Right lobe of liver (tissue), 6 donors: ENCODE measurements around the gene CYLC2. TPM values are rescaled to one million over a fixed set of nuclear protein-coding genes. Genes with fewer than 3 reads are reported as not detected.

ENCODE experiments used
- ATAC-seq, 4 donors: fragments of 200-7000 bp; cut with Tn5 transposase; one replicate each; pipeline ENCODE4 v1.9.1; 2020; ENCODE audit warnings: mild to moderate bottlenecking in 4 of 4, moderate library complexity in 4 of 4
- DNase-seq, 3 donors: peaks; one replicate each; pipeline ENCODE4 v3.0.0-alpha.2; 2020
- H3K27ac ChIP-seq, 3 donors: fragments of 200-600 bp; one replicate each; pipeline ENCODE4 v1.8.0; 2022
- H3K27me3 ChIP-seq, 2 donors: fragments of 200-600 bp; one replicate each; pipeline ENCODE4 v1.8.0; 2022
- H3K36me3 ChIP-seq, 4 donors: fragments of 200-600 bp; sonication (generic) in 1 of 4; one replicate each; pipeline versions ENCODE4 v1.5.1 to v1.8.0; 2017 to 2022; ENCODE audit warnings: control low read depth in 1 of 4
- H3K4me1 ChIP-seq, 4 donors: fragments of 200-600 bp; sonication (generic) in 1 of 4; one replicate each; pipeline versions ENCODE4 v1.5.1 to v1.8.0; 2017 to 2022; ENCODE audit warnings: control low read depth in 1 of 4
- H3K4me3 ChIP-seq, 3 donors: fragments of 200-600 bp; one replicate each; pipeline ENCODE4 v1.8.0; 2022
- H3K9me3 ChIP-seq, 4 donors: fragments of 200-600 bp; sonication (generic) in 1 of 4; one replicate each; pipeline versions ENCODE4 v1.5.1 to v1.8.0; 2017 to 2022; ENCODE audit warnings: control low read depth in 1 of 4
- CTCF ChIP-seq, 4 donors: fragments of 200-600 bp in 3 of 4; fragments of 450-650 bp in 1 of 4; IDR thresholded peaks; one replicate each; pipeline versions ENCODE4 v1.5.1 to v1.8.0; 2016 to 2022; ENCODE audit warnings: antibody characterized with exemption in 4 of 4, mild to moderate bottlenecking in 2 of 4
- POLR2A ChIP-seq: fragments of 450-650 bp; IDR thresholded peaks from one replicate; pipeline ENCODE4 v1.6.1; 2017; ENCODE audit warnings: antibody characterized with exemption, mild to moderate bottlenecking
- WGBS: methylation state at CpG from one replicate; pipeline ENCODE4 v1.1.6; 2018; ENCODE audit warnings: low coverage, low lambda C conversion rate; ENCODE audit not compliant: insufficient coverage; ENCODE audit errors: missing lambda C conversion rate; 5-methylcytosine and 5-hydroxymethylcytosine counted together
- intact Hi-C, 2 donors: fragments of 100-400 bp; cut with DNase I; formaldehyde crosslinking; loops; one replicate each; pipeline versions ENCODE4 v1.11.2 to v1.14.1; 2022
- small RNA-seq, 2 experiments: library from RNA; depleted of rRNA; stranded (forward); fragments of <200 nt; gene quantifications; one replicate each; pipeline ENCODE3, GENCODE V24; 2016
- total RNA-seq, 6 experiments: library from RNA; depleted of rRNA in 2 of 6; stranded (reverse); fragments of >200 nt in 2 of 6; fragmentation: NEBNext Ultra II Directional in 3 of 6; extraction: Animal tissue kit (Norgen Biotek cat#: 25700) in 3 of 6; gene quantifications; one replicate each; pipeline versions ENCODE4 v1.1.0 to v1.2.4, GENCODE V29; 2016 to 2023
- donor health status: DM: no; HTN: yes; CAD: no.
- donor health status: DM: no; HTN: no; CAD: no.
- donor health status: DM: no; HTN: no; CAD: no.
- donor health status: DM: no; HTN: yes; CAD: no.
- donor health status: DM: no; HTN: yes; CAD: no.

Gene CYLC2
- total RNA-seq, 6 experiments from 2014 or later: not detected

DNA sequence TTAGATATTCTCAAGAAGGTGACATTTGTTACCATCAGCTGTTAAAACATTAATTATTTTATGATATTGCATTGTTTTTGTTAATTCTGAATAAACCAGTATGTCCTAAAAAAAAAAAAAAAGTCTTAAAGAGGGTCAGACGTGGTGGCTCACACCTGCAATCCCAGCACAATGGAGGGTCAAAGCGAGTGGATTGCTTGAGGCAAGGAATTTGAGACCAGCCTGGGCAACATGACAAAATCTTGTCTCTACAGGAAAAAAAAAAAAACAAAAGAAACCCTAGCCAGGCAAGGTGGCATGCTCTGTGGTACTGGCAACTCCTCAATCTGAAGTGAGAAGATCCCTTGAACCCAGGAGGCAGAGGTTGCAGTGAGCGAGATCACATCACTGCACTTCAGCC, 46.8 kb downstream of the CYLC2 start:
- no peak for ATAC-seq
- Histone ChIP-seq H3K27ac (no peak overlapping the region), H3K27me3 (no peaks in the 10 kb centered on the region), H3K4me1 (no peaks in the 10 kb centered on the region), H3K36me3 (no peaks in the 10 kb centered on the region), H3K4me3 (no peak overlapping the region), H3K9me3 (no peaks in the 10 kb centered on the region)
- intact Hi-C loops: no loop called here
- 67% methylated on average over 3 of the region's 3 CpGs for WGBS
- DNase-seq: no peak
- TF ChIP-seq CTCF (IDR thresholded peaks at IDR 0.05) (no peak), POLR2A (no peak)

Small RNAs within 50 kb of the gene (small RNA-seq; reads per million reads assigned to genes)
- gene AL589823.1: 0 reads per million in 2 experiments
